OCI-LY1 (cell line): ENCODE measurements around the gene OR2A25.

Experiments
- H2AFZ ChIP-seq: fragments of 200-600 bp; sonication (generic), shearing (Covaris generic); 2 replicates; pipeline ENCODE4 v1.6.0; 2014; ENCODE audit warnings: antibody characterized with exemption, mild to moderate bottlenecking, low read length
- H3F3A ChIP-seq: fragments of 200-600 bp; sonication (generic), shearing (Covaris generic); 2 replicates; pipeline ENCODE4 v1.6.0; 2014; ENCODE audit warnings: mild to moderate bottlenecking, antibody characterized with exemption, low read length, moderate library complexity; ENCODE audit not compliant: insufficient read depth
- H3K27ac ChIP-seq: fragments of 200-600 bp; sonication (generic); 2 replicates; pipeline ENCODE4 v1.5.1; 2014; ENCODE audit warnings: low read length, mixed run types, mild to moderate bottlenecking, low read depth; ENCODE audit not compliant: poor library complexity, severe bottlenecking
- H3K27me3 ChIP-seq: fragments of 200-600 bp; sonication (generic); 2 replicates; pipeline ENCODE4 v1.6.0; 2014; ENCODE audit warnings: antibody characterized with exemption, mild to moderate bottlenecking, low read length, moderate library complexity; ENCODE audit not compliant: insufficient read depth
- H3K36me3 ChIP-seq: fragments of 200-600 bp; sonication (generic); 2 replicates; pipeline ENCODE4 v1.6.1; 2014; ENCODE audit warnings: mild to moderate bottlenecking, antibody characterized with exemption, low read length, moderate library complexity, mixed read lengths; ENCODE audit not compliant: insufficient read depth
- H3K4me1 ChIP-seq: fragments of 200-600 bp; sonication (generic); 2 replicates; pipeline ENCODE4 v1.5.1; 2014; ENCODE audit warnings: mild to moderate bottlenecking, low read length, moderate library complexity; ENCODE audit not compliant: insufficient read depth, severe bottlenecking
- H3K4me2 ChIP-seq: fragments of 200-600 bp; sonication (generic), shearing (Covaris generic); 2 replicates; pipeline ENCODE4 v1.6.1; 2014; ENCODE audit warnings: low read length
- H3K4me3 ChIP-seq: fragments of 200-600 bp; sonication (generic); 2 replicates; pipeline ENCODE4 v1.5.1; 2014; ENCODE audit warnings: low read length, low read depth, mild to moderate bottlenecking, mixed read lengths; ENCODE audit not compliant: poor library complexity, severe bottlenecking
- H3K79me2 ChIP-seq: fragments of 200-600 bp; shearing (Covaris generic); 2 replicates; pipeline ENCODE4 v1.6.1; 2016; ENCODE audit warnings: mixed run types, low read length, mixed read lengths; ENCODE audit not compliant: insufficient read depth
- H3K9ac ChIP-seq: fragments of 200-600 bp; sonication (generic), shearing (Covaris generic); 2 replicates; pipeline ENCODE4 v1.6.1; 2014; ENCODE audit warnings: mild to moderate bottlenecking, low read length, mixed read lengths
- H3K9me2 ChIP-seq: fragments of 200-600 bp; sonication (generic), shearing (Covaris generic); 2 replicates; pipeline ENCODE4 v1.6.1; 2014; ENCODE audit warnings: low read depth, mild to moderate bottlenecking, low read length, mixed read lengths
- H3K9me3 ChIP-seq: fragments of 200-600 bp; shearing (Covaris generic); 2 replicates; pipeline ENCODE4 v1.6.1; 2014; ENCODE audit warnings: low read length, mixed read lengths
- H4K20me1 ChIP-seq: fragments of 200-600 bp; sonication (generic), shearing (Covaris generic); 2 replicates; pipeline ENCODE4 v1.6.0; 2016; ENCODE audit warnings: mild to moderate bottlenecking, low read length; ENCODE audit not compliant: insufficient read depth
- CTCF ChIP-seq: fragments of 200-600 bp; sonication (generic), shearing (Covaris generic); IDR thresholded peaks from 2 replicates; pipeline ENCODE4 v1.5.1; 2017; ENCODE audit warnings: mild to moderate bottlenecking, antibody characterized with exemption, low read length, moderate library complexity, mixed read lengths
- EZH2 ChIP-seq: fragments of 200-600 bp; sonication (generic), shearing (Covaris generic); IDR thresholded peaks from 2 replicates; pipeline ENCODE4 v1.8.0; 2017; ENCODE audit warnings: borderline replicate concordance, mixed run types, mild to moderate bottlenecking, antibody characterized with exemption, low read length, moderate library complexity, mixed read lengths

OR2A25 gene

GRCh38 chr7:144074374-144074773, 4.8 kb downstream of the OR2A25 start:
- H3K9me2 ChIP-seq: no peaks in the 10 kb centered on the region
- no peak overlapping the region for H3K4me3 ChIP-seq
- TF ChIP-seq EZH2: no peak
- TF ChIP-seq CTCF: peak; percentile 19; the same call in 1 of the 2 replicates
- no peaks in the 10 kb centered on the region for H3K9me3 ChIP-seq
- no peaks in the 10 kb centered on the region for H3K36me3 ChIP-seq
- no peaks in the 10 kb centered on the region for H3F3A ChIP-seq
- H3K27me3 ChIP-seq: no peaks in the 10 kb centered on the region
- no peak overlapping the region for H3K27ac ChIP-seq
- no peaks in the 10 kb centered on the region for H4K20me1 ChIP-seq
- H3K4me2 ChIP-seq: no peak overlapping the region
- no peaks in the 10 kb centered on the region for H3K4me1 ChIP-seq
- H3K9ac ChIP-seq: no peak overlapping the region
- no peaks in the 10 kb centered on the region for H3K79me2 ChIP-seq
- H2AFZ ChIP-seq: no peak overlapping the region

- H3K4me2 ChIP-seq: no peak within 1 kb of the TSS
- H2AFZ ChIP-seq: no peak within 1 kb of the TSS
- H3K27me3 ChIP-seq: no peaks in the 10 kb centered on the region
- TF ChIP-seq CTCF (no peak), EZH2 (no peak)
- H3K4me1 ChIP-seq: no peaks in the 10 kb centered on the region
- no peaks in the 10 kb centered on the region for H3K9me2 ChIP-seq
- no peak within 1 kb of the TSS for H3K4me3 ChIP-seq
- peaks cover 4% of the 10 kb centered on the region; the same call in 1 of the 2 replicates for H3K9me3 ChIP-seq
- no peak within 1 kb of the TSS for H3K9ac ChIP-seq
- H4K20me1 ChIP-seq: no peaks in the 10 kb centered on the region
- H3K27ac ChIP-seq: no peak within 1 kb of the TSS
- H3F3A ChIP-seq: no peaks in the 10 kb centered on the region
- no peaks in the 10 kb centered on the region for H3K79me2 ChIP-seq
- H3K36me3 ChIP-seq: no peaks in the 10 kb centered on the region
Observed at GRCh38 chr7:144085978-144086377, 16.4 kb downstream of the OR2A25 start, which contains the start of gene OR2A12. OR2A12 (plus strand) TSS chr7:144086278; CDS start chr7:144095108, 8,830 bp downstream.

GRCh38 chr7:144086730-144087129, 17.1 kb downstream of the OR2A25 start:
- TF ChIP-seq CTCF (no peak), EZH2 (no peak)
- Histone ChIP-seq H3F3A (no peaks in the 10 kb centered on the region), H4K20me1 (no peaks in the 10 kb centered on the region), H3K79me2 (no peaks in the 10 kb centered on the region), H3K27ac (no peak overlapping the region), H3K4me3 (no peak overlapping the region), H3K9me3 (peaks cover 4% of the 10 kb centered on the region; the same call in 1 of the 2 replicates), H2AFZ (no peak overlapping the region), H3K36me3 (no peaks in the 10 kb centered on the region), H3K9me2 (no peaks in the 10 kb centered on the region), H3K4me2 (no peak overlapping the region), H3K27me3 (no peaks in the 10 kb centered on the region), H3K9ac (no peak overlapping the region), H3K4me1 (no peaks in the 10 kb centered on the region)
